ENCODE data around the gene PUM1. TPM values are rescaled to one million over a fixed set of nuclear protein-coding genes. Genes with fewer than 3 reads are reported as not detected.

PUM1 gene
- total RNA-seq, 2 experiments from 2014 or later = 112 to 114 TPM

DNA sequence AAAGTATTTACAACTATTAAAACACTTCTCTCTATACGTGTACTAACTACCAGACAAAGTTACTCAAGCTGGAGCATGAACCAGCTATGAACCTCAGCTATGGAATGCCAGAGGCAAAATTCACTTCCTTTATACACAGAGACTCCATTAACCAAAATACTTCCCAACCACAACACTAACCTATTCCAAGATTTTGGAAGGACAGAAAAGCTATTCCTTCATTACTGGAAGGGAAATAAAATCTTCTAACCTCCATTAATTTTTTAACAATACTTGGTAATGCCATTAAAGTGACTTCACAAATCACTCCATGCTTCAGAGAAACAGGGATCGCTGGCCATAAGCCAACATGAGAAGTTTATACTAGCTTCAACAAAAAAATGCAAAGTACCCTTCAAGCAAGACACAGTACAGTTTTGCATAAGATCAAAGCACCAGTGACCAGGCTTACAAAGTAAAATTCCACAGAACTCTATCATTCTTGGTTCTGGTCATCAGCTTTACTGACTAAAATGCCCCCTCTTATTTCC, 58.0 kb downstream of the PUM1 start:
- H3K36me3 Mint-ChIP-seq = peaks cover 40% of the 10 kb centered on the region
- POLR2A ChIA-PET = interaction anchor here (0.6 kb wide), 2 partner anchors 145 to 1075 kb away, joined by 3 to 7 read pairs; no protein-coding TSS in a partner anchor
- H3K4me3 Mint-ChIP-seq = no peak overlapping the region
- DNase-seq (no peak), ATAC-seq (ENCODE audit: low read depth) (no peak)
- peaks cover 33% of the 10 kb centered on the region for H3K4me1 Mint-ChIP-seq
- H3K27me3 Mint-ChIP-seq = no peaks in the 10 kb centered on the region
- no peak overlapping the region for H3K27ac Mint-ChIP-seq
- no peaks in the 10 kb centered on the region for H3K9me3 Mint-ChIP-seq

- POLR2A ChIA-PET = interaction anchor here (0.6 kb wide), 1 partner anchor 1076 kb away, joined by 7 read pairs; no protein-coding TSS in a partner anchor
- Mint-ChIP-seq H3K9me3 (no peaks in the 10 kb centered on the region), H3K4me3 (no peak overlapping the region), H3K4me1 (peaks cover 33% of the 10 kb centered on the region), H3K27me3 (no peaks in the 10 kb centered on the region), H3K36me3 (peaks cover 41% of the 10 kb centered on the region), H3K27ac (no peak overlapping the region)
- ATAC-seq (ENCODE audit: low read depth) (no peak), DNase-seq (no peak)
Observed at GRCh38 chr1:31006747-31007146, 58.8 kb downstream of the PUM1 start.

DNA sequence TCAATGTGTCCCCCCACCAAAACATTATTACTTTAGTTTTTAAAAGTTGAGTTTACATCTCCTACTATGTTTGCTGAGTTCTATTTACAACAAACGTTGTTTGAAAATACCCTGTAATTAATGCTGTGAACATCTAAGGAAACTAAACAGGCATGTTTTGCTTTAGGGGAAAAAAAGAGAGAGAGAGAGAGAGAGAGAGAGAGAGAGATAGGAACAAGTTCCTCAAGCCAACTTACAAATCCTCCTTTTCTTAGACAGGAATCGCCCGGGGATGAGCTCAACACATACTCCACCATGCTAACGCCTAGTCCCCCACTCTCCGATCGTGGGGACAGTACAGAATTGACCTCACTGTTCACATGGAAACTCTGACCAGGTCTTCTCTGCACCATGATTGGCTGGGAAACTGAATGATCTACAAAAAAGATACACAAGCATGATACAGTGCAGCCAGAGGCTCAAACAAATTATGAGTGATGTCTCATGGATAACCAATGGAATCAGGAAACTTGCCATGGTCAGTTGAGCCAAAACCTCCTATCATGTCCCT, 59.8 kb downstream of the PUM1 start:
- Mint-ChIP-seq H3K4me1 (peaks cover 29% of the 10 kb centered on the region), H3K27ac (no peak overlapping the region), H3K4me3 (no peak overlapping the region), H3K27me3 (no peaks in the 10 kb centered on the region), H3K36me3 (peaks cover 44% of the 10 kb centered on the region), H3K9me3 (no peaks in the 10 kb centered on the region)
- DNase-seq (no peak), ATAC-seq (ENCODE audit: low read depth) (no peak)
- POLR2A ChIA-PET = no interaction called here

- Mint-ChIP-seq H3K9me3 (no peaks in the 10 kb centered on the region), H3K36me3 (peaks cover 44% of the 10 kb centered on the region), H3K4me3 (no peak overlapping the region), H3K27me3 (no peaks in the 10 kb centered on the region), H3K4me1 (peaks cover 25% of the 10 kb centered on the region), H3K27ac (no peak overlapping the region)
- POLR2A ChIA-PET = no interaction called here
- DNase-seq (no peak), ATAC-seq (ENCODE audit: low read depth) (no peak)
Observed at GRCh38 chr1:31005198-31005597, 60.3 kb downstream of the PUM1 start.

- Mint-ChIP-seq H3K4me3 (no peak overlapping the region), H3K27ac (no peak overlapping the region), H3K4me1 (peaks cover 20% of the 10 kb centered on the region), H3K27me3 (no peaks in the 10 kb centered on the region), H3K9me3 (no peaks in the 10 kb centered on the region), H3K36me3 (peaks cover 48% of the 10 kb centered on the region)
- POLR2A ChIA-PET = no interaction called here
- ATAC-seq (ENCODE audit: low read depth) = no peak
- no peak for DNase-seq
Observed at GRCh38 chr1:31004231-31004621, 61.3 kb downstream of the PUM1 start.

DNA sequence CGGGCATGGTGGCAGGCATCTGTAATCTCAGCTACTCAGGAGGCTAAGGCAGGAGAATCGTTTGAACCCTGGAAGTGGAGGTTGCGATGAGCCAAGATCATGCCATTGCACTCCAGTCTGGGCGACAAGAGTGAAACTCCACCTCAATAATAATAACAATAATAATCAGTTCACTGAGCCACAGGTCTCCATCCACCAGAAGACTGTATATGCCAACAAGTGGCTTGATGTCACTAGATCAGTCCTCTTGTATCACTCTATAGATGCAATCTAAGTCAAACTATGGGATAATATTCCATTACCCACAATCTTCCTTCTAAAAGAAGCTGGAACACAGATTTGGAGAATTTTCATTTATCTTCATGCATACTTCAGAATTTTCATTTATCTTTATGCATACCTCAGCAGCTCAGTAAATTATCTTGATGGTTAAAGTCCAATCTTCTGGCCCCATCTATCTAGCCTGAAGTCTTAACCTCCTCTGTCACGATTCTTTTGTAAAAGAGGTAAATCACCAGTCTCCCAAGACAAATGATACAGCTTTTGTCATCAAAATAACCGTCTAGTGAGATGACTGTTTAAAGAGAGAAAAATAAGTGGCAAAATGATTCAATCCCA, 61.8 kb downstream of the PUM1 start:
- DNase-seq (no peak), ATAC-seq (ENCODE audit: low read depth) (no peak)
- H3K27ac Mint-ChIP-seq = no peak overlapping the region
- H3K4me3 Mint-ChIP-seq = no peak overlapping the region
- POLR2A ChIA-PET = no interaction called here
- no peaks in the 10 kb centered on the region for H3K27me3 Mint-ChIP-seq
- no peaks in the 10 kb centered on the region for H3K9me3 Mint-ChIP-seq
- H3K4me1 Mint-ChIP-seq = peaks cover 19% of the 10 kb centered on the region
- H3K36me3 Mint-ChIP-seq = peaks cover 47% of the 10 kb centered on the region

DNA sequence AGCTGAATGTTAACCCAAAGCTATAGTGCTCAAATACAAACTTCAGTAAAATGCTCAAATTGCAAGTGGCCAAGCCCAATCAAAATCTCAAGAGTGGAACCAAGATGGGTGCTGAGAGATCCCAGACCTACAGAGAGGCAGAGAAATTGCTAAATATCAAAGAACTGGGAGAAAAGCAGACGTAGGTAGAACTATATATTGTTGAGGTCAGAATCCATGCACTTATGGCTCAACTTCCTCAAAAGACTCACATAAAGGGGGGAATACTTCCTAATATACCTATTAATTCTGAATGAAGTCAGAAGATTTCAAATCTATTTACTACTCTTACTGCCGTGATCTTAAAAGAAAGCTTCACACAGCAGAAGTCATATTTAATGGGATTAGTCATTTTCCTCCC, 65.2 kb downstream of the PUM1 start:
- Mint-ChIP-seq H3K9me3 (no peaks in the 10 kb centered on the region), H3K36me3 (peaks cover 50% of the 10 kb centered on the region), H3K4me3 (no peak overlapping the region), H3K27me3 (no peaks in the 10 kb centered on the region), H3K27ac (no peak overlapping the region), H3K4me1 (peaks cover 11% of the 10 kb centered on the region)
- no peak for DNase-seq
- ATAC-seq (ENCODE audit: low read depth) = no peak
- POLR2A ChIA-PET = no interaction called here

DNA sequence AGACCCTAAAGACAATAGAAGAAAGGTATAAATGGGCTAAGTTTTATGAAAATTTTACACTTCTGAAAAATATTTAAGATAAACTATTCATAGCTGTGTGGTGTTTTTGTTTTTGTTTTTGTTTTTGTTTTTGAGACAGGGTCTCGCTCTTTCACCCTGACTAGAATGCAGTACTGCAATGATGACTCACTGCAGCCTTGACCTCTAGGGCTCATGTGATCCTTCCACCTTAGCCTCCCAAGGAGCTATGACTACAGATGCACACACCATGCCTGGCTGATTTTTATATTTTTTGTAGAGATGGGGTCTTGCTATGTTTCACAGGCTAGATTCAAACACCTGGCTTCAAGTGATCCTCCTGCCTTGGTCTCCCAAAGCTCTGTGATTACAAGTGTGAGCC, 66.6 kb downstream of the PUM1 start:
- Mint-ChIP-seq H3K9me3 (no peaks in the 10 kb centered on the region), H3K27me3 (no peaks in the 10 kb centered on the region), H3K27ac (no peak overlapping the region), H3K4me1 (peaks cover 14% of the 10 kb centered on the region), H3K4me3 (no peak overlapping the region), H3K36me3 (peaks cover 48% of the 10 kb centered on the region)
- ATAC-seq (ENCODE audit: low read depth) (no peak), DNase-seq (no peak)
- POLR2A ChIA-PET = no interaction called here

- DNase-seq = no peak
- H3K4me1 Mint-ChIP-seq = peaks cover 14% of the 10 kb centered on the region
- POLR2A ChIA-PET = no interaction called here
- peaks cover 44% of the 10 kb centered on the region for H3K36me3 Mint-ChIP-seq
- no peaks in the 10 kb centered on the region for H3K9me3 Mint-ChIP-seq
- ATAC-seq (ENCODE audit: low read depth) = no peak
- H3K4me3 Mint-ChIP-seq = no peak overlapping the region
- no peak overlapping the region for H3K27ac Mint-ChIP-seq
- no peaks in the 10 kb centered on the region for H3K27me3 Mint-ChIP-seq
Observed at GRCh38 chr1:30998171-30998570, 67.3 kb downstream of the PUM1 start.

DNA sequence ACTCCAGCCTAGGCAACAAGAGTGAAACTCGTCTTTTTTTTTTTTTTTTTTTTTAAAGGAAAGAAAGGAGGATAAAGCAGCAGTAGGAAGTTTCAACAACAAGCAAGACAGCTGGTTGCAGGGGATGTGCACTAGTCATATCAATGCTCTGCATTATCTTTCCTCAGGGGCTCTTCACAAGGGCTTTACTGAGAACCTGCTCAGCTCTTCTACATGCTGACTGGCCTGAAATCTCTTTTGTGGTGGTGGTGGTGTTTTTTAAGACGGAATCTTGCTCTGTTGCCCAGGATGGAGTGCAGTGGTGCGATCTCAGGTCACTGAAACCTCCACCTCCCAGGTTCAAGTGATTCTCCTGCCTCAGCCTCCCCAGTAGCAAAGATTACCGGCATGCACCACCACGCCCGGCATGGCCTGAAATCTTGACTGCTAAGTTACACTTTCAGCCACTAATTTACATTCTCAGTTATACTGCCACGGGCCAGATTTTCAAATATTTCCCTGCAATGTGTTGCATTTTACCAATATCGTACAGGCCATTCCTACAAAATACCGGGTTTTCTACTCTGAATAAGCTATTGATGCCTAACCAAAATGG, 68.0 kb downstream of the PUM1 start:
- Mint-ChIP-seq H3K4me1 (peaks cover 13% of the 10 kb centered on the region), H3K4me3 (no peak overlapping the region), H3K9me3 (no peaks in the 10 kb centered on the region), H3K27me3 (no peaks in the 10 kb centered on the region), H3K27ac (no peak overlapping the region), H3K36me3 (peaks cover 46% of the 10 kb centered on the region)
- ATAC-seq (ENCODE audit: low read depth) = no peak
- POLR2A ChIA-PET = no interaction called here
- DNase-seq = no peak

DNA sequence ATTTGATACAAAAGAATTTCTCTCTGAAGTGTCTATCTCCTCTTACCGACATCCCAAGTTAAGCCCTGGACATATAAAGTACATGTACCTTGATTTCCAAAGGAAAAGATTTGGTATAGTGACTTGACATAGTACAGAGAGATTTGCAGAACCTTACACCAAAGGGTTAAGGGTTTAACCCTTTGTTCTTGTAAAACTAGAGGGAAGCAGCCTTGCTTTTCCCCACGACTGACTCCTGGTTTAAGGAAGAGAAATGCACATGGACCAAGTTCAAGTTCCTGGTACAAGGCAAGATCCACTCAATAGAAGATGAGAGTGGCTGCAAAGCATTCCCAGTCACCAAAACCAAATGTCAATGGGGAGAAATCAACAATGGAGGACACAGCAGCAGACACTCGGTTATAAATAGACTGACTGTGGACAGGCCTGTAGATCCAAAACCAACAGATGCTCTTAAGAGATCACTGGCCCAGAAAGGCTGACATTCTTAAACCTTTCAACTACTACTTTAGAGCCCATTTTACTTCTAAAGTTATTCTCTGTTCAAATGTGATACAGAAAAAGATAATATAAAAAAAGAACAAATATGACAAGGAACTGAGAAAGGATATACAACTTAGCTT, 69.4 kb downstream of the PUM1 start:
- H3K27ac Mint-ChIP-seq = no peak overlapping the region
- ATAC-seq (ENCODE audit: low read depth) (no peak), DNase-seq (no peak)
- peaks cover 51% of the 10 kb centered on the region for H3K36me3 Mint-ChIP-seq
- POLR2A ChIA-PET = no interaction called here
- H3K4me3 Mint-ChIP-seq = no peak overlapping the region
- H3K9me3 Mint-ChIP-seq = no peaks in the 10 kb centered on the region
- H3K27me3 Mint-ChIP-seq = no peaks in the 10 kb centered on the region
- peaks cover 13% of the 10 kb centered on the region for H3K4me1 Mint-ChIP-seq

DNA sequence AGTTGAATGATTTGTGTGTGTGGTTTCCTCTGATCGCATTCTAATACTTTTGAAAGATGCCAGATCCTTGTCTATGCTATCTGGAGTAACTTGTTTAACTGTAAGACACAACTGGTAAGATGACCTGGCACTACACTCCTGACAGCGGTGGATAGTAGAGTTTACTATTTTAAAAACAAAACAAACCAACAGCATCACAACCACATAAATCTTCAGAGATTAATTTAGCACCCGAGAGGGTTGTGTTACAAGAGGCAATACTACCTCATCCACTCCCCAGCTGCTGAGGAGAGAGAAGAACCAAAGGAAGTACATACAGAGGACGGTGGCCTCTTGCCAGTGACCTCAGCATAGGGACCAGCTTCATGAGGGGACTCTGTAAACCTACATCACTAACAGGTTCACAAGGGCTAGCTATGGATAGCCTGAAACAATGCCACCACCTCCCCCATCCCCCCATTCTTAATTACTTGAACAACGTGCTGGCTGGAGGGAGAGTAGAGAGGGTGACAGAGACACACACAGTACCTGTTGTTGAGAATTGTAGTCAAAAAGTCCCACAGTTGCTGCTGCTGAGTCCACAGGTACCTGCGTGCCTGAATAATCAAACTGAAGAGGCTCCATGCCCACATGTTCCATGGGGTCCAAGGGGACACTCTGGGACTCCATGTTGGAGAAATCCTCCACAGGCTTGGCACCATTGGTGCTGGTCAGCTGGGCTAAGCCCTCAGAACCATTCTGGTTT, 73.5 kb downstream of the PUM1 start:
- POLR2A ChIA-PET = no interaction called here
- H3K36me3 Mint-ChIP-seq = peaks cover 59% of the 10 kb centered on the region
- H3K27ac Mint-ChIP-seq = no peak overlapping the region
- peaks cover 18% of the 10 kb centered on the region for H3K4me1 Mint-ChIP-seq
- no peaks in the 10 kb centered on the region for H3K27me3 Mint-ChIP-seq
- H3K9me3 Mint-ChIP-seq = no peaks in the 10 kb centered on the region
- ATAC-seq (ENCODE audit: low read depth) (no peak), DNase-seq (no peak)
- H3K4me3 Mint-ChIP-seq = no peak overlapping the region

GRCh38 chr1:30990591-30990990, 74.9 kb downstream of the PUM1 start:
- DNase-seq (no peak), ATAC-seq (ENCODE audit: low read depth) (no peak)
- Mint-ChIP-seq H3K36me3 (peaks cover 54% of the 10 kb centered on the region), H3K9me3 (no peaks in the 10 kb centered on the region), H3K4me1 (peaks cover 18% of the 10 kb centered on the region), H3K4me3 (no peak overlapping the region), H3K27ac (no peak overlapping the region), H3K27me3 (no peaks in the 10 kb centered on the region)
- POLR2A ChIA-PET = no interaction called here

Measured in activated naive CD8-positive, alpha-beta T cell treated with anti-CD3 and anti-CD28 coated beads, Interleukin-2, amount 10 ng/mL, durations not matched to agents 7 days and 5 days (primary cell).